Measurements from ENCODE around the gene CNTF. TPM values are rescaled to one million over a fixed set of nuclear protein-coding genes. Genes with fewer than 3 reads are reported as not detected.
A peak's percentile ranks its signal among the peaks of the same experiment; 100 is the strongest.

The CNTF gene
- total and polyA plus RNA-seq, 2 experiments from 2014 or later, result 3.1 TPM; not detected in 1

- H3K4me1 ChIP-seq (ENCODE audit: insufficient read depth), result no peaks in the 10 kb centered on the region
- no peak overlapping the region for H3K4me3 ChIP-seq
- no peaks in the 10 kb centered on the region for H3K79me2 ChIP-seq
- H3K4me2 ChIP-seq, result no peak overlapping the region
- H4K20me1 ChIP-seq (ENCODE audit: insufficient read depth, poor library complexity, severe bottlenecking), result no peaks in the 10 kb centered on the region
- H3K9me2 ChIP-seq (replicated peaks; ENCODE audit: insufficient read depth), result no peaks in the 10 kb centered on the region
- DNase-seq (ENCODE audit: low spot score), result no peak
- TF ChIP-seq EZH2 (IDR thresholded peaks at IDR 0.05; ENCODE audit: borderline replicate concordance), result no peak
- no peak for TF ChIP-seq CTCF (IDR thresholded peaks at IDR 0.05; ENCODE audit: poor library complexity)
- no peak for TF ChIP-seq EZH2phosphoT487 (IDR thresholded peaks at IDR 0.05; ENCODE audit: low read depth, severe bottlenecking, unreplicated experiment)
- WGBS (ENCODE audit: low lambda C conversion rate, missing lambda C conversion rate), result 90% methylated on average over 3 of the region's 3 CpGs
- no peaks in the 10 kb centered on the region for H3K27me3 ChIP-seq
- H3K9me3 ChIP-seq (ENCODE audit: low read depth), result no peaks in the 10 kb centered on the region
- H2AFZ ChIP-seq, result no peak overlapping the region
- no peaks in the 10 kb centered on the region for H3K36me3 ChIP-seq (replicated peaks; ENCODE audit: insufficient read depth, low read depth)
- no peak overlapping the region for H3K27ac ChIP-seq
These were observed 6.0 kb downstream of the CNTF start for GRCh38 chr11:58628446-58628845.

GRCh38 chr11:58629857-58630256, 7.4 kb downstream of the CNTF start:
- peak; percentile 46 for DNase-seq (ENCODE audit: low spot score)
- Histone ChIP-seq H3K9me2 (replicated peaks; ENCODE audit: insufficient read depth) (no peaks in the 10 kb centered on the region), H2AFZ (no peak overlapping the region), H3K4me1 (ENCODE audit: insufficient read depth) (no peaks in the 10 kb centered on the region), H3K27me3 (no peaks in the 10 kb centered on the region), H3K27ac (no peak overlapping the region), H3K79me2 (no peaks in the 10 kb centered on the region), H4K20me1 (ENCODE audit: insufficient read depth, poor library complexity, severe bottlenecking) (no peaks in the 10 kb centered on the region), H3K4me3 (no peak overlapping the region), H3K9me3 (ENCODE audit: low read depth) (no peaks in the 10 kb centered on the region), H3K36me3 (replicated peaks; ENCODE audit: insufficient read depth, low read depth) (no peaks in the 10 kb centered on the region), H3K4me2 (no peak overlapping the region)
- 49% methylated on average over 2 of the region's 2 CpGs for WGBS (ENCODE audit: low lambda C conversion rate, missing lambda C conversion rate)
- TF ChIP-seq EZH2 (IDR thresholded peaks at IDR 0.05; ENCODE audit: borderline replicate concordance), result no peak
- peak; percentile 36 for TF ChIP-seq CTCF (IDR thresholded peaks at IDR 0.05; ENCODE audit: poor library complexity)
- TF ChIP-seq EZH2phosphoT487 (IDR thresholded peaks at IDR 0.05; ENCODE audit: low read depth, severe bottlenecking, unreplicated experiment), result no peak

GRCh38 chr11:58631378-58631777, 8.9 kb downstream of the CNTF start:
- Histone ChIP-seq H3K4me3 (no peak overlapping the region), H3K4me2 (no peak overlapping the region), H3K9me3 (ENCODE audit: low read depth) (no peaks in the 10 kb centered on the region), H3K79me2 (no peaks in the 10 kb centered on the region), H3K36me3 (replicated peaks; ENCODE audit: insufficient read depth, low read depth) (no peaks in the 10 kb centered on the region), H3K27me3 (no peaks in the 10 kb centered on the region), H3K27ac (no peak overlapping the region), H3K4me1 (ENCODE audit: insufficient read depth) (no peaks in the 10 kb centered on the region), H4K20me1 (ENCODE audit: insufficient read depth, poor library complexity, severe bottlenecking) (no peaks in the 10 kb centered on the region), H2AFZ (no peak overlapping the region), H3K9me2 (replicated peaks; ENCODE audit: insufficient read depth) (no peaks in the 10 kb centered on the region)
- WGBS (ENCODE audit: low lambda C conversion rate, missing lambda C conversion rate), result 89% methylated on average over 3 of the region's 3 CpGs
- no peak for TF ChIP-seq EZH2 (IDR thresholded peaks at IDR 0.05; ENCODE audit: borderline replicate concordance)
- TF ChIP-seq EZH2phosphoT487 (IDR thresholded peaks at IDR 0.05; ENCODE audit: low read depth, severe bottlenecking, unreplicated experiment), result no peak
- TF ChIP-seq CTCF (IDR thresholded peaks at IDR 0.05; ENCODE audit: poor library complexity), result no peak
- no peak for DNase-seq (ENCODE audit: low spot score)

- no peaks in the 10 kb centered on the region for H3K4me1 ChIP-seq (ENCODE audit: insufficient read depth)
- no peaks in the 10 kb centered on the region for H3K9me2 ChIP-seq (replicated peaks; ENCODE audit: insufficient read depth)
- TF ChIP-seq CTCF (IDR thresholded peaks at IDR 0.05; ENCODE audit: poor library complexity) (no peak), EZH2 (IDR thresholded peaks at IDR 0.05; ENCODE audit: borderline replicate concordance) (no peak), EZH2phosphoT487 (IDR thresholded peaks at IDR 0.05; ENCODE audit: low read depth, severe bottlenecking, unreplicated experiment) (no peak)
- H2AFZ ChIP-seq, result no peak overlapping the region
- H3K9me3 ChIP-seq (ENCODE audit: low read depth), result no peaks in the 10 kb centered on the region
- no peak for DNase-seq (ENCODE audit: low spot score)
- no peak overlapping the region for H3K4me2 ChIP-seq
- H4K20me1 ChIP-seq (ENCODE audit: insufficient read depth, poor library complexity, severe bottlenecking), result no peaks in the 10 kb centered on the region
- no peak overlapping the region for H3K27ac ChIP-seq
- WGBS (ENCODE audit: low lambda C conversion rate, missing lambda C conversion rate), result 95% methylated on average over 1 of the region's 1 CpG
- no peaks in the 10 kb centered on the region for H3K27me3 ChIP-seq
- H3K36me3 ChIP-seq (replicated peaks; ENCODE audit: insufficient read depth, low read depth), result no peaks in the 10 kb centered on the region
- H3K79me2 ChIP-seq, result no peaks in the 10 kb centered on the region
- H3K4me3 ChIP-seq, result no peak overlapping the region
These were observed 10.0 kb downstream of the CNTF start for GRCh38 chr11:58632510-58632909.
